IMR-90 (cell line): Measurements from ENCODE around the gene AFDN. TPM values are rescaled to one million over a fixed set of nuclear protein-coding genes. Genes with fewer than 3 reads are reported as not detected.

Experiments used
- ATAC-seq: fragments of 200-7000 bp; cut with Tn5 transposase; 2 replicates; pipeline ENCODE4 v1.9.1; 2020; ENCODE audit warnings: low read depth, mild to moderate bottlenecking, moderate library complexity
- BruUV-seq: library from RNA; stranded (reverse); fragments of 400-500 nt; replicated peaks from 2 replicates; lab custom pipeline; 2021; lab: Mats Ljungman, UMichigan
- CTCF ChIA-PET: fragments of 300-600 bp; formaldehyde crosslinking; extraction: SDS; loops from one replicate; lab custom pipeline; 2021; ENCODE audit warnings: antibody characterized with exemption; lab: Yijun Ruan, JAX
- POLR2A ChIA-PET: fragments of 300-600 bp; sonication (Branson Sonifier 250); formaldehyde crosslinking; loops from one replicate; lab custom pipeline; 2022; ENCODE audit warnings: antibody characterized with exemption; ENCODE audit not compliant: unreplicated experiment; lab: Charles Lee
- DNase-seq: peaks from one replicate; pipeline ENCODE4 v3.0.0; 2013
- H2AFZ ChIP-seq: replicated peaks from 2 replicates; pipeline ENCODE3; 2013; ENCODE audit warnings: low read length, mild to moderate bottlenecking; ENCODE audit not compliant: poor library complexity
- H2AK5ac ChIP-seq: 2 replicates; pipeline ENCODE4 v1.6.1; 2013; ENCODE audit warnings: low read depth, low read length, inconsistent platforms
- H2AK9ac ChIP-seq: replicated peaks from 2 replicates; pipeline ENCODE3; 2013; ENCODE audit warnings: mild to moderate bottlenecking, low read depth, low read length, moderate library complexity; ENCODE audit not compliant: poor library complexity
- H2BK120ac ChIP-seq: 2 replicates; pipeline ENCODE4 v1.6.1; 2013; ENCODE audit warnings: low read depth, low read length, inconsistent platforms
- H2BK15ac ChIP-seq: 3 replicates; pipeline ENCODE4 v1.6.1; 2013; ENCODE audit warnings: low read depth, low read length, inconsistent platforms
- H2BK20ac ChIP-seq: 2 replicates; pipeline ENCODE4 v1.6.1; 2013; ENCODE audit warnings: low read depth, mild to moderate bottlenecking, inconsistent platforms, low read length, moderate library complexity
- H2BK5ac ChIP-seq: 2 replicates; pipeline ENCODE4 v1.6.1; 2013; ENCODE audit warnings: mild to moderate bottlenecking, low read depth, low read length, inconsistent platforms; ENCODE audit not compliant: poor library complexity, severe bottlenecking
- H3K14ac ChIP-seq: replicated peaks from 2 replicates; pipeline ENCODE4 v1.6.1; 2013; ENCODE audit warnings: low read depth, low read length, inconsistent platforms
- H3K18ac ChIP-seq: 2 replicates; pipeline ENCODE4 v1.6.1; 2013; ENCODE audit warnings: low read depth, low read length, control low read depth
- H3K23ac ChIP-seq: 2 replicates; pipeline ENCODE4 v1.6.1; 2013; ENCODE audit warnings: low read depth, low read length, inconsistent platforms
- H3K27ac ChIP-seq: 2 replicates; pipeline ENCODE4 v1.5.1; 2013; ENCODE audit warnings: mild to moderate bottlenecking, control low read depth, low read length; ENCODE audit not compliant: insufficient read depth
- H3K27me3 ChIP-seq: 2 replicates; pipeline ENCODE4 v1.6.1; 2013; ENCODE audit warnings: low read length; ENCODE audit not compliant: control insufficient read depth, insufficient read depth
- H3K36me3 ChIP-seq: 2 replicates; pipeline ENCODE4 v1.6.1; 2013; ENCODE audit warnings: low read length, mixed read lengths; ENCODE audit not compliant: control insufficient read depth, insufficient read depth
- H3K4ac ChIP-seq: 2 replicates; pipeline ENCODE4 v1.6.1; 2013; ENCODE audit warnings: low read depth, low read length, inconsistent platforms
- H3K4me1 ChIP-seq: 2 replicates; pipeline ENCODE4 v1.6.1; 2013; ENCODE audit warnings: low read length, mixed read lengths; ENCODE audit not compliant: control insufficient read depth, insufficient read depth
- H3K4me2 ChIP-seq: 2 replicates; pipeline ENCODE4 v1.6.1; 2013; ENCODE audit warnings: low read depth, mild to moderate bottlenecking, control low read depth, low read length, moderate library complexity
- H3K4me3 ChIP-seq: 2 replicates; pipeline ENCODE4 v1.5.1; 2013; ENCODE audit warnings: low read depth, mild to moderate bottlenecking, control low read depth, low read length, moderate library complexity; ENCODE audit not compliant: insufficient read depth
- H3K56ac ChIP-seq: 2 replicates; pipeline ENCODE4 v1.6.1; 2013; ENCODE audit warnings: low read length, inconsistent platforms; ENCODE audit not compliant: insufficient read depth; ENCODE audit errors: extremely low read depth
- H3K79me1 ChIP-seq, 2 experiments: 2 replicates each; pipeline ENCODE4 v1.6.1; 2013; ENCODE audit warnings: low read length in 2 of 2, inconsistent platforms in 1 of 2, low read depth in 1 of 2
- H3K9ac ChIP-seq: 2 replicates; pipeline ENCODE4 v1.6.1; 2013; ENCODE audit warnings: low read depth, low read length, control low read depth
- H3K9me1 ChIP-seq: 2 replicates; pipeline ENCODE4 v1.6.1; 2013; ENCODE audit warnings: low read length, inconsistent platforms; ENCODE audit not compliant: insufficient read depth
- H3K9me3 ChIP-seq: 2 replicates; pipeline ENCODE4 v1.6.1; 2013; ENCODE audit warnings: low read length; ENCODE audit not compliant: control insufficient read depth, insufficient read depth
- H4K20me1 ChIP-seq: 2 replicates; pipeline ENCODE4 v1.6.1; 2013; ENCODE audit warnings: low read length, inconsistent platforms; ENCODE audit not compliant: insufficient read depth
- H4K5ac ChIP-seq: 2 replicates; pipeline ENCODE4 v1.6.1; 2013; ENCODE audit warnings: mild to moderate bottlenecking, low read depth, low read length, control low read depth
- H4K8ac ChIP-seq, 2 experiments: 2 replicates each; pipeline ENCODE4 v1.6.1; 2013; ENCODE audit warnings: low read depth in 2 of 2, low read length in 2 of 2, control low read depth in 1 of 2, inconsistent platforms in 1 of 2
- H4K91ac ChIP-seq: 2 replicates; pipeline ENCODE4 v1.6.1; 2013; ENCODE audit warnings: low read depth, low read length, inconsistent platforms; ENCODE audit not compliant: insufficient read depth
- BHLHE40 ChIP-seq: fragments of 150-350 bp; IDR thresholded peaks from 2 replicates; pipeline ENCODE4 v1.6.1; 2016; ENCODE audit warnings: mild to moderate bottlenecking, low read depth, low read length
- CEBPB ChIP-seq: IDR thresholded peaks from 2 replicates; pipeline ENCODE4 v1.6.1; 2012; ENCODE audit warnings: low read depth, low read length, improper control_type of control experiment
- CHD1 ChIP-seq: IDR thresholded peaks from 2 replicates; pipeline ENCODE4 v1.6.1; 2012; ENCODE audit warnings: low read depth, low read length, improper control_type of control experiment
- FOS ChIP-seq: fragments of 150-350 bp; IDR thresholded peaks from 2 replicates; pipeline ENCODE4 v1.6.1; 2016; ENCODE audit warnings: low read depth, low read length
- MAFK ChIP-seq: IDR thresholded peaks from 2 replicates; pipeline ENCODE4 v1.6.1; 2012; ENCODE audit warnings: low read depth, low read length, improper control_type of control experiment
- MAZ ChIP-seq: IDR thresholded peaks from 2 replicates; pipeline ENCODE4 v1.6.1; 2012; ENCODE audit warnings: low read depth, mild to moderate bottlenecking, low read length, improper control_type of control experiment, moderate library complexity, borderline replicate concordance
- MXI1 ChIP-seq: IDR thresholded peaks from 2 replicates; pipeline ENCODE4 v1.6.1; 2012; ENCODE audit warnings: low read depth, mild to moderate bottlenecking, low read length, moderate library complexity, borderline replicate concordance
- NFE2L2 ChIP-seq: fragments of 150-350 bp; IDR thresholded peaks from 2 replicates; pipeline ENCODE4 v1.6.1; 2016; ENCODE audit warnings: low read depth, mild to moderate bottlenecking, low read length
- POLR2A ChIP-seq: IDR thresholded peaks from 2 replicates; pipeline ENCODE4 v1.6.1; 2012; ENCODE audit warnings: mild to moderate bottlenecking, low read depth, low read length
- RAD21 ChIP-seq: IDR thresholded peaks from 2 replicates; pipeline ENCODE4 v1.6.1; 2012; ENCODE audit warnings: low read length, improper control_type of control experiment
- RCOR1 ChIP-seq: IDR thresholded peaks from 2 replicates; pipeline ENCODE4 v1.6.1; 2012; ENCODE audit warnings: mild to moderate bottlenecking, low read length, improper control_type of control experiment; ENCODE audit not compliant: insufficient replicate concordance
- RFX5 ChIP-seq: IDR thresholded peaks from 2 replicates; pipeline ENCODE4 v1.8.0; 2012; ENCODE audit warnings: low read depth, mild to moderate bottlenecking, low read length, moderate library complexity
- SMC3 ChIP-seq: fragments of 150-350 bp; IDR thresholded peaks from 2 replicates; pipeline ENCODE4 v1.6.1; 2016; ENCODE audit warnings: low read depth, mild to moderate bottlenecking, antibody characterized with exemption, low read length, moderate library complexity
- WGBS, 2 experiments: methylation state at CpG; one replicate each; pipeline versions ENCODE4 v1.1.5 to v1.1.7; 2013; ENCODE audit warnings: missing lambda C conversion rate in 2 of 2; ENCODE audit not compliant: insufficient read length in 1 of 2; ENCODE audit errors: extremely low coverage in 2 of 2; 5-methylcytosine and 5-hydroxymethylcytosine counted together
- dilution Hi-C: fragments of 300-500 bp; cut with HindIII; formaldehyde crosslinking; loops from one replicate; pipeline ENCODE4 v1.14.3; 2018; ENCODE audit warnings: low sequenced_read_pairs; ENCODE audit not compliant: unreplicated experiment
- in situ Hi-C: fragments of 300-500 bp; cut with MboI; formaldehyde crosslinking; loops from 3 replicates; pipeline ENCODE4 v1.14.3; 2019; ENCODE audit warnings: low sequenced_read_pairs, inconsistent platforms, mixed read lengths
- intact Hi-C: fragments of 100-400 bp; cut with micrococcal nuclease; formaldehyde crosslinking; loops from 2 replicates; pipeline ENCODE4 v1.10.0; 2022
- polyA plus RNA-seq, 3 experiments: library from polyadenylated mRNA; depleted of rRNA; stranded (reverse); fragments of >200 nt; gene quantifications; 2 replicates each; pipeline ENCODE4 v1.2.3, GENCODE V29; 2012; ENCODE audit warnings: low replicate concordance in 1 of 3
- total RNA-seq: library from RNA; depleted of rRNA; stranded (reverse); fragments of >200 nt; gene quantifications from 2 replicates; pipeline ENCODE4 v1.2.3, GENCODE V29; 2012
- TF ChIP-seq, protein P1 (sequence below): fragments of 150-350 bp; IDR thresholded peaks from 2 replicates; pipeline ENCODE4 v1.6.1; 2016; ENCODE audit warnings: low read depth, mild to moderate bottlenecking, low read length, moderate library complexity, borderline replicate concordance
- TF ChIP-seq, protein P2 (sequence below): conservative IDR thresholded peaks from 2 replicates; pipeline ENCODE4 v1.5.1; 2012; ENCODE audit warnings: mild to moderate bottlenecking, low read depth, low read length, improper control_type of control experiment

Gene AFDN
- total and polyA plus RNA-seq, 2 of the 4 experiments (the other 2 are of a cell fraction): 11.6 to 20.8 TPM

DNA sequence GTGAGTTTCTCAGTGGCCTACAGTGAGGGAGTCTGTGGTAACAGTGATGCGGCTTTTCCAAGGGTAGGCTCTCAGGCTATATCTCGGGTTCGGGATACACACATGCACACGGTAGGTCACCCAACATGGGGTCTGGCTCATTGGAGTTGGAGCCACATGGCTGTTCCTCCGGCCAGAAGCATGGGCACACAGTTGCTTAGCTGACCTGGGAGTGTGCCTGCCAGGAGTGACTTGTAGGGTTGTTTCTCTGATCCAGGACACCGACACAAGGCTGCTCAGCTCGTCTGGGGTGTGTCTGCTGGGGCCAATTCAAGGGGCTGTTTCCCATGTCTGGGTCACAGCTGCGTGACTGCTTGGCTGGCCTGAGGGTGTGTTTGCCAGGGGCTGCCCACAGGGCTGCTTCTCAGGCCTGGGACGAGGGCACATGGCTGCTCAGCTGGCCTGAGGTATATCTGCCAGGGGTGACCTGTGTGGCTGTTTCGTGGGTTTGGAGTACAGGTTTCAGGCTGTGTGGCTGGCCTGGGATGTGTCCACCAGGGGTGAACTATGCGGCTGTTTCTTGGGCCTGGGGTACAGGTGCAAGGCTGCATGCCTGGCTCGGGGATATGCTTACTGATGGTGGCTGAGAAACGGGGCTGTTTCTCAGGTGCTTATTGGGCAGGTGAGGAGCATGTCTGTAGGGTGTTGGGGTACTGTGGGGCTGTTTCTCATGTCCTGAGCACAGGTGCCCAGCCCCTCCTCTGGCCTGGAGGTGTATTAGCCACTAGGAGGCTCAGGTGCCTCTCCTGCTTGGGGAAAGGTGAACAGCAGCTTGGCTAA, 185.9 kb downstream of the AFDN start:
- Histone ChIP-seq H2AK5ac (no peak overlapping the region), H3K9me3 (peaks cover 25% of the 10 kb centered on the region), H3K14ac (no peak overlapping the region), H4K91ac (no peak overlapping the region), H3K27ac (no peak overlapping the region), H3K4me1 (no peaks in the 10 kb centered on the region), H3K4ac (no peak overlapping the region), H2BK5ac (no peak overlapping the region), H3K23ac (no peak overlapping the region), H2BK120ac (no peak overlapping the region), H4K20me1 (no peaks in the 10 kb centered on the region), H3K56ac (no peak overlapping the region), H3K18ac (no peak overlapping the region), H3K27me3 (peaks cover 8% of the 10 kb centered on the region), H2BK15ac (no peak overlapping the region), H2AFZ (no peak overlapping the region), H3K9ac (no peak overlapping the region), H2AK9ac (no peak overlapping the region), H3K4me3 (no peak overlapping the region), H2BK20ac (no peak overlapping the region), H3K4me2 (no peak overlapping the region), H3K9me1 (no peaks in the 10 kb centered on the region), H4K5ac (no peak overlapping the region), H3K36me3 (no peaks in the 10 kb centered on the region), H3K79me1 (no peaks in the 10 kb centered on the region), H4K8ac (no peak overlapping the region)
- ChIA-PET CTCF (no interaction called here), POLR2A (no interaction called here)
- in situ Hi-C loops: no loop called here
- BruUV-seq: no TSS peak
- no peak for ATAC-seq
- dilution Hi-C loops: no loop called here
- DNase-seq: no peak
- intact Hi-C loops: no loop called here
- 80% methylated on average over 3 of the region's 13 CpGs; no CpG with 5 or more reads in 1 of the 2 experiments for whole genome bisulfite sequencing, 2 experiments
- TF ChIP-seq NFE2L2 (no peak), SMC3 (no peak), MAZ (no peak), RFX5 (no peak), CHD1 (no peak), MAFK (no peak), FOS (no peak), CEBPB (no peak), RAD21 (no peak), BHLHE40 (no peak), MXI1 (no peak), POLR2A (no peak), RCOR1 (no peak)
- TF ChIP-seq, protein P1, sequence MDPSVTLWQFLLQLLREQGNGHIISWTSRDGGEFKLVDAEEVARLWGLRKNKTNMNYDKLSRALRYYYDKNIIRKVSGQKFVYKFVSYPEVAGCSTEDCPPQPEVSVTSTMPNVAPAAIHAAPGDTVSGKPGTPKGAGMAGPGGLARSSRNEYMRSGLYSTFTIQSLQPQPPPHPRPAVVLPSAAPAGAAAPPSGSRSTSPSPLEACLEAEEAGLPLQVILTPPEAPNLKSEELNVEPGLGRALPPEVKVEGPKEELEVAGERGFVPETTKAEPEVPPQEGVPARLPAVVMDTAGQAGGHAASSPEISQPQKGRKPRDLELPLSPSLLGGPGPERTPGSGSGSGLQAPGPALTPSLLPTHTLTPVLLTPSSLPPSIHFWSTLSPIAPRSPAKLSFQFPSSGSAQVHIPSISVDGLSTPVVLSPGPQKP: no peak
- TF ChIP-seq, protein P2, sequence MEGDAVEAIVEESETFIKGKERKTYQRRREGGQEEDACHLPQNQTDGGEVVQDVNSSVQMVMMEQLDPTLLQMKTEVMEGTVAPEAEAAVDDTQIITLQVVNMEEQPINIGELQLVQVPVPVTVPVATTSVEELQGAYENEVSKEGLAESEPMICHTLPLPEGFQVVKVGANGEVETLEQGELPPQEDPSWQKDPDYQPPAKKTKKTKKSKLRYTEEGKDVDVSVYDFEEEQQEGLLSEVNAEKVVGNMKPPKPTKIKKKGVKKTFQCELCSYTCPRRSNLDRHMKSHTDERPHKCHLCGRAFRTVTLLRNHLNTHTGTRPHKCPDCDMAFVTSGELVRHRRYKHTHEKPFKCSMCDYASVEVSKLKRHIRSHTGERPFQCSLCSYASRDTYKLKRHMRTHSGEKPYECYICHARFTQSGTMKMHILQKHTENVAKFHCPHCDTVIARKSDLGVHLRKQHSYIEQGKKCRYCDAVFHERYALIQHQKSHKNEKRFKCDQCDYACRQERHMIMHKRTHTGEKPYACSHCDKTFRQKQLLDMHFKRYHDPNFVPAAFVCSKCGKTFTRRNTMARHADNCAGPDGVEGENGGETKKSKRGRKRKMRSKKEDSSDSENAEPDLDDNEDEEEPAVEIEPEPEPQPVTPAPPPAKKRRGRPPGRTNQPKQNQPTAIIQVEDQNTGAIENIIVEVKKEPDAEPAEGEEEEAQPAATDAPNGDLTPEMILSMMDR: no peak
